ENCODE results near the gene RAPGEF1.
"Not testable (repeated sequence)": the region's sequence is repeated elsewhere in the genome, so short reads cannot be mapped to it uniquely, and the experiment has no call there.

The RAPGEF1 gene

GRCh38 chr9:131668439-131669268, 71.2 kb downstream of the RAPGEF1 start:
- peak; percentile 50 for DNase-seq

- no peak for DNase-seq
Observed at GRCh38 chr9:131668057-131668438, 71.8 kb downstream of the RAPGEF1 start.

- DNase-seq, result peak; percentile 40
Observed at GRCh38 chr9:131667576-131667975, 72.3 kb downstream of the RAPGEF1 start.

- no peak for DNase-seq
Observed at GRCh38 chr9:131666774-131667173, 73.1 kb downstream of the RAPGEF1 start.

- no peak for DNase-seq
Observed at GRCh38 chr9:131666029-131666428, 73.8 kb downstream of the RAPGEF1 start.

GRCh38 chr9:131663288-131663687, 76.6 kb downstream of the RAPGEF1 start:
- no peak for DNase-seq

- not testable (repeated sequence) for DNase-seq
Observed at GRCh38 chr9:131662289-131662621, 77.6 kb downstream of the RAPGEF1 start.

GRCh38 chr9:131661568-131662288, 78.1 kb downstream of the RAPGEF1 start:
- peak; percentile 53 for DNase-seq

- no peak for DNase-seq
Observed at GRCh38 chr9:131660466-131661405, 79.1 kb downstream of the RAPGEF1 start.

- DNase-seq, result no peak
Observed at GRCh38 chr9:131658377-131659129, 81.3 kb downstream of the RAPGEF1 start.

GRCh38 chr9:131657940-131658339, 81.9 kb downstream of the RAPGEF1 start:
- DNase-seq, result no peak

- no peak for DNase-seq
Observed at GRCh38 chr9:131657456-131657855, 82.4 kb downstream of the RAPGEF1 start.

- no peak for DNase-seq
Observed at GRCh38 chr9:131657037-131657377, 82.9 kb downstream of the RAPGEF1 start.

GRCh38 chr9:131656356-131657036, 83.4 kb downstream of the RAPGEF1 start:
- peak; percentile 55 for DNase-seq

GRCh38 chr9:131654369-131654768, 85.5 kb downstream of the RAPGEF1 start:
- DNase-seq, result not testable (repeated sequence)

- no peak for DNase-seq
Observed at GRCh38 chr9:131651599-131651998, 88.3 kb downstream of the RAPGEF1 start.

- no peak for DNase-seq
Observed at GRCh38 chr9:131651160-131651559, 88.7 kb downstream of the RAPGEF1 start.

- DNase-seq, result no peak
Observed at GRCh38 chr9:131650254-131650653, 89.6 kb downstream of the RAPGEF1 start.

GRCh38 chr9:131649646-131650045, 90.2 kb downstream of the RAPGEF1 start:
- no peak for DNase-seq

- no peak for DNase-seq
Observed at GRCh38 chr9:131645078-131645776, 94.6 kb downstream of the RAPGEF1 start.

- no peak for DNase-seq
Observed at GRCh38 chr9:131642496-131643083, 97.3 kb downstream of the RAPGEF1 start.
